Osteoblast (primary cell): ENCODE measurements around the gene METTL15. TPM values are rescaled to one million over a fixed set of nuclear protein-coding genes. Genes with fewer than 3 reads are reported as not detected.

Experiments used
- DNase-seq: peaks from one replicate; pipeline ENCODE4 v3.0.0; 2011; ENCODE audit warnings: low spot score, mixed read lengths; ENCODE audit not compliant: insufficient read length; ENCODE audit errors: missing footprints
- H2AFZ ChIP-seq: 2 replicates; pipeline ENCODE4 v1.6.0; 2011; ENCODE audit warnings: mild to moderate bottlenecking, low read length
- H3K27ac ChIP-seq: 2 replicates; pipeline ENCODE4 v1.5.1; 2011; ENCODE audit warnings: mild to moderate bottlenecking, low read depth, low read length, moderate library complexity
- H3K27me3 ChIP-seq: 2 replicates; pipeline ENCODE4 v1.6.0; 2012; ENCODE audit warnings: mild to moderate bottlenecking, control low read depth, inconsistent platforms, low read length, moderate library complexity; ENCODE audit not compliant: insufficient read depth
- H3K36me3 ChIP-seq: 2 replicates; pipeline ENCODE4 v1.5.1; 2011; ENCODE audit warnings: mild to moderate bottlenecking, low read length, control low read depth, moderate library complexity; ENCODE audit not compliant: insufficient read depth
- H3K4me1 ChIP-seq: 2 replicates; pipeline ENCODE4 v1.5.1; 2011; ENCODE audit warnings: mild to moderate bottlenecking, low read length, control low read depth, moderate library complexity; ENCODE audit not compliant: insufficient read depth
- H3K4me2 ChIP-seq: 2 replicates; pipeline ENCODE4 v1.6.0; 2011; ENCODE audit warnings: mild to moderate bottlenecking, low read length; ENCODE audit not compliant: insufficient read depth
- H3K4me3 ChIP-seq: fragments of 200-600 bp; sonication (generic); 3 replicates; pipeline ENCODE4 v1.5.1; 2012; ENCODE audit warnings: mild to moderate bottlenecking, low read length, inconsistent platforms; ENCODE audit not compliant: insufficient read depth
- H3K79me2 ChIP-seq: 2 replicates; pipeline ENCODE4 v1.6.0; 2012; ENCODE audit warnings: mild to moderate bottlenecking, low read length, control low read depth, inconsistent platforms; ENCODE audit not compliant: insufficient read depth
- H3K9me3 ChIP-seq: 2 replicates; pipeline ENCODE4 v1.5.1; 2011; ENCODE audit warnings: low read depth, low read length, control low read depth
- H4K20me1 ChIP-seq: 2 replicates; pipeline ENCODE4 v1.6.0; 2012; ENCODE audit warnings: mild to moderate bottlenecking, low read length, control low read depth; ENCODE audit not compliant: insufficient read depth
- total RNA-seq: library from RNA; depleted of rRNA; stranded (reverse); fragments of >200 nt; gene quantifications from 2 replicates; pipeline ENCODE4 v1.2.3, GENCODE V29; 2012
- TF ChIP-seq, protein P1 (sequence below): IDR thresholded peaks from 2 replicates; pipeline ENCODE4 v1.5.1; 2011; ENCODE audit warnings: mild to moderate bottlenecking, low read depth, low read length, moderate library complexity; ENCODE audit errors: extremely low read depth

METTL15 gene
- total RNA-seq, 1 donor = 13.4 TPM

GRCh38 chr11:28137366-28137765, 29.2 kb downstream of the METTL15 start:
- no peaks in the 10 kb centered on the region for H4K20me1 ChIP-seq

GRCh38 chr11:28137832-28138231, 29.6 kb downstream of the METTL15 start:
- H2AFZ ChIP-seq = no peak overlapping the region
- peaks cover 12% of the 10 kb centered on the region for H3K9me3 ChIP-seq
- H3K4me2 ChIP-seq = no peak overlapping the region
- H3K4me3 ChIP-seq = no peak overlapping the region
- peaks cover 2% of the 10 kb centered on the region for H3K79me2 ChIP-seq
- TF ChIP-seq, protein P1, sequence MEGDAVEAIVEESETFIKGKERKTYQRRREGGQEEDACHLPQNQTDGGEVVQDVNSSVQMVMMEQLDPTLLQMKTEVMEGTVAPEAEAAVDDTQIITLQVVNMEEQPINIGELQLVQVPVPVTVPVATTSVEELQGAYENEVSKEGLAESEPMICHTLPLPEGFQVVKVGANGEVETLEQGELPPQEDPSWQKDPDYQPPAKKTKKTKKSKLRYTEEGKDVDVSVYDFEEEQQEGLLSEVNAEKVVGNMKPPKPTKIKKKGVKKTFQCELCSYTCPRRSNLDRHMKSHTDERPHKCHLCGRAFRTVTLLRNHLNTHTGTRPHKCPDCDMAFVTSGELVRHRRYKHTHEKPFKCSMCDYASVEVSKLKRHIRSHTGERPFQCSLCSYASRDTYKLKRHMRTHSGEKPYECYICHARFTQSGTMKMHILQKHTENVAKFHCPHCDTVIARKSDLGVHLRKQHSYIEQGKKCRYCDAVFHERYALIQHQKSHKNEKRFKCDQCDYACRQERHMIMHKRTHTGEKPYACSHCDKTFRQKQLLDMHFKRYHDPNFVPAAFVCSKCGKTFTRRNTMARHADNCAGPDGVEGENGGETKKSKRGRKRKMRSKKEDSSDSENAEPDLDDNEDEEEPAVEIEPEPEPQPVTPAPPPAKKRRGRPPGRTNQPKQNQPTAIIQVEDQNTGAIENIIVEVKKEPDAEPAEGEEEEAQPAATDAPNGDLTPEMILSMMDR = no peak
- no peaks in the 10 kb centered on the region for H3K27me3 ChIP-seq
- no peak overlapping the region for H3K27ac ChIP-seq
- DNase-seq = no peak
- no peaks in the 10 kb centered on the region for H4K20me1 ChIP-seq
- H3K36me3 ChIP-seq = peaks cover 46% of the 10 kb centered on the region
- no peaks in the 10 kb centered on the region for H3K4me1 ChIP-seq

More at GRCh38 chr11:28137366-28137765, 29.2 kb downstream of the METTL15 start:
- Histone ChIP-seq H3K36me3 (peaks cover 46% of the 10 kb centered on the region), H3K4me2 (no peak overlapping the region), H3K27me3 (no peaks in the 10 kb centered on the region), H3K79me2 (peaks cover 2% of the 10 kb centered on the region), H3K9me3 (peaks cover 12% of the 10 kb centered on the region), H2AFZ (no peak overlapping the region), H3K4me1 (no peaks in the 10 kb centered on the region), H3K4me3 (no peak overlapping the region), H3K27ac (no peak overlapping the region)
- no peak for DNase-seq
- TF ChIP-seq, protein P1 = no peak

- no peaks in the 10 kb centered on the region for H4K20me1 ChIP-seq
These were observed 31.7 kb downstream of the METTL15 start for GRCh38 chr11:28139841-28140415.

GRCh38 chr11:28140689-28141455, 32.7 kb downstream of the METTL15 start:
- H3K4me3 ChIP-seq = no peak overlapping the region
- H3K79me2 ChIP-seq = peaks cover 2% of the 10 kb centered on the region
- H3K27ac ChIP-seq = no peak overlapping the region
- DNase-seq = no peak
- peaks cover 7% of the 10 kb centered on the region for H3K4me1 ChIP-seq
- H3K4me2 ChIP-seq = no peak overlapping the region
- no peaks in the 10 kb centered on the region for H3K27me3 ChIP-seq
- H3K9me3 ChIP-seq = peaks cover 12% of the 10 kb centered on the region
- peaks cover 31% of the 10 kb centered on the region for H3K36me3 ChIP-seq
- TF ChIP-seq, protein P1 = no peak
- no peak overlapping the region for H2AFZ ChIP-seq
- no peaks in the 10 kb centered on the region for H4K20me1 ChIP-seq

More at GRCh38 chr11:28139841-28140415, 31.7 kb downstream of the METTL15 start:
- H3K4me1 ChIP-seq = no peaks in the 10 kb centered on the region
- TF ChIP-seq, protein P1 = no peak
- peaks cover 12% of the 10 kb centered on the region for H3K9me3 ChIP-seq
- peaks cover 2% of the 10 kb centered on the region for H3K79me2 ChIP-seq
- DNase-seq = no peak
- no peak overlapping the region for H3K4me2 ChIP-seq
- no peak overlapping the region for H2AFZ ChIP-seq
- no peak overlapping the region for H3K4me3 ChIP-seq
- no peak overlapping the region for H3K27ac ChIP-seq
- peaks cover 39% of the 10 kb centered on the region for H3K36me3 ChIP-seq
- H3K27me3 ChIP-seq = no peaks in the 10 kb centered on the region
